Measurements from ENCODE around the gene F2. TPM values are rescaled to one million over a fixed set of nuclear protein-coding genes. Genes with fewer than 3 reads are reported as not detected.

F2 gene
- total and polyA plus RNA-seq, 2 of the 13 experiments (the other 11 are each of a cell fraction or from before 2014, with no cell fraction given), result 330 to 801 TPM

DNA sequence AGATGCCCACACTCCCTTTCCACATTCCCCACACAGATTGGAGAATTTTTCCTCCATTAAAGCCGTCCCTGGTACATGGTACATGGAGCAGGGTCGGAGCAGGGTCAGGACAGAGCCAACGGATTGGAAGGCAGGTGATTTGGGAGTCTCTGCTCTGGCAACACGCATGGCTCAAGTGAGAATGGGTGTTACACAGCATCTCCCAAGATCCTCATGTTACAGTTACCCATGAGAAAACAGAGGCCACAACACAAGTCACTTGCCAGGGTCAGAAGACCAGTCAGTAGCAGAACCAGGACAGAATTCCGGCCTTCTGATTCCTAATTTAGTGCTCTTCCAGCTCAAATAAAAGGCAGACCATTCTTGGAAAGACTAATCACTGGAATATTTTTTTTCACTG is 7.7 kb upstream of the F2 start (continued):
- TF ChIP-seq ZFAT (CRISPR knock-in tag; conservative IDR thresholded peaks at IDR 0.05), result no peak

DNA sequence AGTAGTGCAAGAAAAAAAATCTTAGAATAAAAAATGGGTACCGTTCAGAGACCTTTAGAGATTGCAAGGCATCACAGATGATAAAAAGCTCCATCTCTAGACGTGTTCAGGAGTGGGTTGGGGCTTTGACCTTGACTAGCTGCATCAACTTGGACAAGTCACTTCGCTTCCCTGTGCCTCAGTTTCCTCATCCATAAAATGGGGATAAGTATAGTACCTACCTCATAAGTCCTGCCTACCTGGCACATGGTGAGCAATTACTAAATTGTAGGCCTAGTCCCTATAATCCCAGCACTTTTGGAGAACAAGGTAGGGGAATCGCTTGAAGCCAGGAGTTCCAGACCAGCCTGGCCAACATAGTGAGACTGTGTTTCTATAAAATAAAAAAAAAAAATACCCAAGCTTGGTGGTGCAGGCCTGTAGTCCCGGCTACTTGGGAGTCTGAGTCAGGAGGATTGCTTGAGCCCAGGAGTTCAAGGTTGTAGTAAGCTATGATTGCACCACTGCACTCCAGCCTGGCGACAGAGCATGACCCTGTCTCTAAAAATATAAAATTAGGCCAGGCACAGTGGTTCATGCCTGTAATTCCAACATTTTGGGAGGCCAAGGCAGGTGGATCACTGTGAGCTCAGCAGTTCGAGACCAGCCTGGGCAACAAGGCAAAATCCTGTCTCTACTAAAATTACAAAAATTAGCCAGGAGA is 6.0 kb upstream of the F2 start:
- no peaks in the 10 kb centered on the region for H3K27me3 ChIP-seq (ENCODE audit: control insufficient read depth in 1 of 2, insufficient read depth in 2 of 2, low read length in 2 of 2)
- H3K4me2 ChIP-seq (ENCODE audit: low read depth, low read length), result no peak overlapping the region
- no TSS peak for BruUV-seq (replicated peaks)
- CTCF ChIA-PET (ENCODE audit: low intra/inter-chr PET ratio, low total read pairs), result no interaction called here
- POLR2A ChIA-PET, result interaction anchor here (0.9 to 12.3 kb wide), 2 partner anchors 11 to 16 kb away, joined by 3 to 272 read pairs; partner anchors contain the start of genes ARHGAP1 and ZNF408
- H3K79me2 ChIP-seq (ENCODE audit: insufficient read depth, low read length), result no peaks in the 10 kb centered on the region
- WGBS (ENCODE audit: low lambda C conversion rate), result 84% methylated on average over 7 of the region's 7 CpGs
- ATAC-seq, result no peak; the same call in 2 of the 3 replicates
- peak; percentile 26 for FAIRE-seq
- no peaks in the 10 kb centered on the region for H3K9me3 ChIP-seq (ENCODE audit: low read length)
- H3K36me3 ChIP-seq (replicated peaks in 1 of 2; ENCODE audit: control insufficient read depth in 1 of 2, insufficient read depth in 2 of 2, low read length in 2 of 2), result no peaks in the 10 kb centered on the region
- DNase-seq (ENCODE audit: low spot score), result no peak
- intact Hi-C loops (cut with micrococcal nuclease; ENCODE audit: unreplicated experiment) (no loop called here), in situ Hi-C loops (cut with HindIII; ENCODE audit: extremely low pct_ligation_motif_present, low pct_unique_long_range_greater_than_20kb) (no loop called here)
- H3K9ac ChIP-seq (ENCODE audit: insufficient read depth, low read depth, low read length), result no peak overlapping the region
- peaks cover 54% of the 10 kb centered on the region for H3K4me1 ChIP-seq (ENCODE audit: insufficient read depth, low read length)
- H2AFZ ChIP-seq (ENCODE audit: low read length), result no peak overlapping the region
- no peaks in the 10 kb centered on the region for H4K20me1 ChIP-seq (ENCODE audit: insufficient read depth, low read length)
- no peak overlapping the region for H3K4me3 ChIP-seq (replicated peaks in 1 of 3; ENCODE audit: insufficient read depth in 1 of 3, low read depth in 2 of 3, low read length in 3 of 3)
- H3K27ac ChIP-seq (ENCODE audit: extremely low read length, insufficient read depth, low read length), result peak overlapping the region; percentile 35
- TF ChIP-seq ZFYVE20 (CRISPR knock-in tag; IDR thresholded peaks at IDR 0.05; ENCODE audit: borderline replicate concordance, low read depth) (no peak), ZNF530 (CRISPR knock-in tag; IDR thresholded peaks at IDR 0.05; ENCODE audit: low read depth) (no peak), MTF2 (CRISPR knock-in tag; IDR thresholded peaks at IDR 0.05; ENCODE audit: borderline replicate concordance) (no peak), KLF12 (CRISPR knock-in tag; IDR thresholded peaks at IDR 0.05; ENCODE audit: borderline replicate concordance) (no peak), HMG20B (CRISPR knock-in tag; conservative IDR thresholded peaks at IDR 0.05) (no peak), RARA (CRISPR knock-in tag; IDR thresholded peaks at IDR 0.05) (peak; percentile 70), FOXA1 (IDR thresholded peaks at IDR 0.05) (no peak), FOXA1 (CRISPR knock-in tag; IDR thresholded peaks at IDR 0.05) (no peak), CEBPG (CRISPR knock-in tag; IDR thresholded peaks at IDR 0.05) (0 out of 2 replicates have a peak, but pooled peaks have one; percentile 14), HNF4A (CRISPR knock-in tag; IDR thresholded peaks at IDR 0.05) (0 out of 2 replicates have a peak, but pooled peaks have one; percentile 28), ZNF780A (CRISPR knock-in tag; IDR thresholded peaks at IDR 0.05) (no peak), ZNF274 (CRISPR knock-in tag; IDR thresholded peaks at IDR 0.05) (no peak), ZNF367 (CRISPR knock-in tag; IDR thresholded peaks at IDR 0.05; ENCODE audit: borderline replicate concordance) (no peak)
- TF ChIP-seq, protein P1, sequence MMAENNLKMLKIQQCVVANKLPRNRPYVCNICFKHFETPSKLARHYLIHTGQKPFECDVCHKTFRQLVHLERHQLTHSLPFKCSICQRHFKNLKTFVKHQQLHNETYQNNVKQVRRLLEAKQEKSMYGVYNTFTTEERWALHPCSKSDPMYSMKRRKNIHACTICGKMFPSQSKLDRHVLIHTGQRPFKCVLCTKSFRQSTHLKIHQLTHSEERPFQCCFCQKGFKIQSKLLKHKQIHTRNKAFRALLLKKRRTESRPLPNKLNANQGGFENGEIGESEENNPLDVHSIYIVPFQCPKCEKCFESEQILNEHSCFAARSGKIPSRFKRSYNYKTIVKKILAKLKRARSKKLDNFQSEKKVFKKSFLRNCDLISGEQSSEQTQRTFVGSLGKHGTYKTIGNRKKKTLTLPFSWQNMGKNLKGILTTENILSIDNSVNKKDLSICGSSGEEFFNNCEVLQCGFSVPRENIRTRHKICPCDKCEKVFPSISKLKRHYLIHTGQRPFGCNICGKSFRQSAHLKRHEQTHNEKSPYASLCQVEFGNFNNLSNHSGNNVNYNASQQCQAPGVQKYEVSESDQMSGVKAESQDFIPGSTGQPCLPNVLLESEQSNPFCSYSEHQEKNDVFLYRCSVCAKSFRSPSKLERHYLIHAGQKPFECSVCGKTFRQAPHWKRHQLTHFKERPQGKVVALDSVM (CRISPR knock-in tag; IDR thresholded peaks at IDR 0.05), result peak; percentile 89
- TF ChIP-seq, protein P2, sequence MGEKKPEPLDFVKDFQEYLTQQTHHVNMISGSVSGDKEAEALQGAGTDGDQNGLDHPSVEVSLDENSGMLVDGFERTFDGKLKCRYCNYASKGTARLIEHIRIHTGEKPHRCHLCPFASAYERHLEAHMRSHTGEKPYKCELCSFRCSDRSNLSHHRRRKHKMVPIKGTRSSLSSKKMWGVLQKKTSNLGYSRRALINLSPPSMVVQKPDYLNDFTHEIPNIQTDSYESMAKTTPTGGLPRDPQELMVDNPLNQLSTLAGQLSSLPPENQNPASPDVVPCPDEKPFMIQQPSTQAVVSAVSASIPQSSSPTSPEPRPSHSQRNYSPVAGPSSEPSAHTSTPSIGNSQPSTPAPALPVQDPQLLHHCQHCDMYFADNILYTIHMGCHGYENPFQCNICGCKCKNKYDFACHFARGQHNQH (CRISPR knock-in tag; IDR thresholded peaks at IDR 0.05), result no peak
- TF ChIP-seq, protein P3, sequence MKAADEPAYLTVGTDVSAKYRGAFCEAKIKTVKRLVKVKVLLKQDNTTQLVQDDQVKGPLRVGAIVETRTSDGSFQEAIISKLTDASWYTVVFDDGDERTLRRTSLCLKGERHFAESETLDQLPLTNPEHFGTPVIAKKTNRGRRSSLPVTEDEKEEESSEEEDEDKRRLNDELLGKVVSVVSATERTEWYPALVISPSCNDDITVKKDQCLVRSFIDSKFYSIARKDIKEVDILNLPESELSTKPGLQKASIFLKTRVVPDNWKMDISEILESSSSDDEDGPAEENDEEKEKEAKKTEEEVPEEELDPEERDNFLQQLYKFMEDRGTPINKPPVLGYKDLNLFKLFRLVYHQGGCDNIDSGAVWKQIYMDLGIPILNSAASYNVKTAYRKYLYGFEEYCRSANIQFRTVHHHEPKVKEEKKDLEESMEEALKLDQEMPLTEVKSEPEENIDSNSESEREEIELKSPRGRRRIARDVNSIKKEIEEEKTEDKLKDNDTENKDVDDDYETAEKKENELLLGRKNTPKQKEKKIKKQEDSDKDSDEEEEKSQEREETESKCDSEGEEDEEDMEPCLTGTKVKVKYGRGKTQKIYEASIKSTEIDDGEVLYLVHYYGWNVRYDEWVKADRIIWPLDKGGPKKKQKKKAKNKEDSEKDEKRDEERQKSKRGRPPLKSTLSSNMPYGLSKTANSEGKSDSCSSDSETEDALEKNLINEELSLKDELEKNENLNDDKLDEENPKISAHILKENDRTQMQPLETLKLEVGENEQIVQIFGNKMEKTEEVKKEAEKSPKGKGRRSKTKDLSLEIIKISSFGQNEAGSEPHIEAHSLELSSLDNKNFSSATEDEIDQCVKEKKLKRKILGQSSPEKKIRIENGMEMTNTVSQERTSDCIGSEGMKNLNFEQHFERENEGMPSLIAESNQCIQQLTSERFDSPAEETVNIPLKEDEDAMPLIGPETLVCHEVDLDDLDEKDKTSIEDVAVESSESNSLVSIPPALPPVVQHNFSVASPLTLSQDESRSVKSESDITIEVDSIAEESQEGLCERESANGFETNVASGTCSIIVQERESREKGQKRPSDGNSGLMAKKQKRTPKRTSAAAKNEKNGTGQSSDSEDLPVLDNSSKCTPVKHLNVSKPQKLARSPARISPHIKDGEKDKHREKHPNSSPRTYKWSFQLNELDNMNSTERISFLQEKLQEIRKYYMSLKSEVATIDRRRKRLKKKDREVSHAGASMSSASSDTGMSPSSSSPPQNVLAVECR (CRISPR knock-in tag; IDR thresholded peaks at IDR 0.05; ENCODE audit: borderline replicate concordance), result no peak
